GM19455 (cell line): ENCODE data around the gene KIF2A.
"Not testable (repeated sequence)": the region's sequence is repeated elsewhere in the genome, so short reads cannot be mapped to it uniquely, and the experiment has no call there.

ENCODE experiments used
- ATAC-seq: cut with Tn5 transposase; IDR thresholded peaks from one replicate; pipeline ENCODE4 v1.9.1; 2021; ENCODE audit not compliant: unreplicated experiment

The KIF2A gene

GRCh38 chr5:62289813-62290212 is 16.2 kb upstream of the KIF2A start:
- no peak for ATAC-seq

GRCh38 chr5:62291829-62292228 is 14.2 kb upstream of the KIF2A start:
- ATAC-seq, result not testable (repeated sequence)

- no peak for ATAC-seq
Measured at GRCh38 chr5:62296998-62297397, 9.0 kb upstream of the KIF2A start.

GRCh38 chr5:62298118-62298517 is 7.9 kb upstream of the KIF2A start:
- no peak for ATAC-seq

- ATAC-seq, result no peak
Measured at GRCh38 chr5:62299101-62299500, 6.9 kb upstream of the KIF2A start.

GRCh38 chr5:62299600-62299999 is 6.4 kb upstream of the KIF2A start:
- no peak for ATAC-seq

GRCh38 chr5:62305358-62305714 is 670 bp upstream of the KIF2A start:
- ATAC-seq, result no peak

GRCh38 chr5:62306323-62306895 is 403 bp downstream of the KIF2A start:
- ATAC-seq, result peak; percentile 45

- ATAC-seq, result peak; percentile 24
Measured at GRCh38 chr5:62306896-62307689, 1.1 kb downstream of the KIF2A start.

- no peak for ATAC-seq
Measured at GRCh38 chr5:62308439-62308838, 2.4 kb downstream of the KIF2A start.

GRCh38 chr5:62309107-62309506 is 3.1 kb downstream of the KIF2A start:
- ATAC-seq, result no peak

GRCh38 chr5:62310426-62311143 is 4.6 kb downstream of the KIF2A start:
- ATAC-seq, result no peak

GRCh38 chr5:62312036-62312435 is 6.0 kb downstream of the KIF2A start:
- no peak for ATAC-seq

GRCh38 chr5:62312674-62313073 is 6.7 kb downstream of the KIF2A start:
- ATAC-seq, result no peak

- no peak for ATAC-seq
Measured at GRCh38 chr5:62314213-62314830, 8.3 kb downstream of the KIF2A start.

GRCh38 chr5:62315376-62316175 is 9.6 kb downstream of the KIF2A start:
- ATAC-seq, result no peak

- ATAC-seq, result no peak
Measured at GRCh38 chr5:62316176-62316502, 10.1 kb downstream of the KIF2A start.

- no peak for ATAC-seq
Measured at GRCh38 chr5:62317810-62318209, 11.8 kb downstream of the KIF2A start.

- no peak for ATAC-seq
Measured at GRCh38 chr5:62322484-62322883, 16.5 kb downstream of the KIF2A start.

- no peak for ATAC-seq
Measured at GRCh38 chr5:62326302-62326701, 20.3 kb downstream of the KIF2A start.

GRCh38 chr5:62326702-62327101 is 20.7 kb downstream of the KIF2A start:
- no peak for ATAC-seq
